Central memory CD4-positive, alpha-beta T cell (primary cell): ENCODE measurements around the gene RASL10A.

Experiments used
- DNase-seq: peaks from one replicate; pipeline ENCODE4 v3.0.0; 2022

The RASL10A gene

DNA sequence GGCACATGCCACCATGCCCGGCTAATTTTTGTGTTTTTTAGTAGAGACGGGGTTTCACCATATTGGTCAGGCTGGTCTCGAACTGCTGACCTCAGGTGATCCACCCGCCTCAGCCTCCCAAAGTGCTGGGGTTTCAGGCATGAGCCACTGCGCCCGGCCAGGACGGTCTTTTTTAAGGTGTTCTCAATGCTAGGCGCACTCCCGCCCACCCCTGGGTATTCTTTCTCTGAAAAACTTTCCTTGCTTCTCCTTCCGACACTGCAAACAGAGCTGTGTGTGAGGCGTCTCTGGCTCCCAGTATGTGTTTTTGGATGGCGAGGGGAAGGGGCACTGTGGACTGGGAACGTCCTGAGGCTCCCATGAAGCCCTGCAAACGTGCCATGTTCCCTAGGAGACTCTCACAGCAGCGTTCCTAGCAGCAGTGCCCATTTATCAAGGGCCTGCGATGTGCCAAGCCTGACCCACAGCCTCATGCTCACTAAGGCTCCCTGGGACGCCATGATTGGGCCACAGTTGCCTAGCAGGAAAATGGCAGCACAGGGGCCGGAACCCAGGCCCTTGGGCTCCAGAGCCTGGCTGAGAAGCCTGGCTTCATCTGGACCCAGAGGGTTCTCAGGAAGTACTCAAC lies 2.4 kb upstream of the RASL10A start:
- DNase-seq, result no peak

DNA sequence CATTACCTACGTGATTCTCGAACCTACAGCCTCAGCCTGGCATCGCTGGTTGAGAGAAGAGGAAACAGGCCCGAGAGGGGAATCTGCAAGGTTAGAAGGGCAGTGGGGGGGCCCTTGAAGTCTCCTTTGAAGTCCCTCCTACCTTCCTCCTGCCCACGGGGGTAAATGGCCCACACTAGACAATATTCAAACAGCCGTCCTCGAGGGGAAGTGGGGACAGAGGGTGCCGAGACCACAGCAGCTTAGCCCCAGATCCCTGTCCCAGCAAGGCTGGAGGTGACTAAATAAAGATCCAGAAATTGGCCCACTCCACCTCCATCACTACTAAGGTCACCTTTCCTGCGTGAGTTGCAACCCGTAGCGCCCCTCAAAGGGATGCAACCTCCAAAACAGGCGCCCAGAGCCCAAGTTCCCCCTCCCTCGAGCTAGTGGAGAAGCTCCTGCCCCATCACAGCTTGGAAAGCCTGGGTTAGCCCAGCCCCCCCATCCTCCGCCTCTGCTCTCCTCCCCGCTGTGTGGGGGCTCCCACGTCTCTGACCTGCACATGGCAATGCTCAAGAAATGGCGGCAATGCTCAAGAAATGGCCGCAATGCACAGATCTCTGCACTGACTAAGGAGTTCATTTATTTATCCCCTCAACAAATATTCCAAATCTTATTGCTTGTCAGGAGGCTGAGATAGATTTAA lies 788 bp upstream of the RASL10A start:
- no peak for DNase-seq

GRCh38 chr22:29314537-29315285 lies 786 bp downstream of the RASL10A start:
- no peak for DNase-seq

DNA sequence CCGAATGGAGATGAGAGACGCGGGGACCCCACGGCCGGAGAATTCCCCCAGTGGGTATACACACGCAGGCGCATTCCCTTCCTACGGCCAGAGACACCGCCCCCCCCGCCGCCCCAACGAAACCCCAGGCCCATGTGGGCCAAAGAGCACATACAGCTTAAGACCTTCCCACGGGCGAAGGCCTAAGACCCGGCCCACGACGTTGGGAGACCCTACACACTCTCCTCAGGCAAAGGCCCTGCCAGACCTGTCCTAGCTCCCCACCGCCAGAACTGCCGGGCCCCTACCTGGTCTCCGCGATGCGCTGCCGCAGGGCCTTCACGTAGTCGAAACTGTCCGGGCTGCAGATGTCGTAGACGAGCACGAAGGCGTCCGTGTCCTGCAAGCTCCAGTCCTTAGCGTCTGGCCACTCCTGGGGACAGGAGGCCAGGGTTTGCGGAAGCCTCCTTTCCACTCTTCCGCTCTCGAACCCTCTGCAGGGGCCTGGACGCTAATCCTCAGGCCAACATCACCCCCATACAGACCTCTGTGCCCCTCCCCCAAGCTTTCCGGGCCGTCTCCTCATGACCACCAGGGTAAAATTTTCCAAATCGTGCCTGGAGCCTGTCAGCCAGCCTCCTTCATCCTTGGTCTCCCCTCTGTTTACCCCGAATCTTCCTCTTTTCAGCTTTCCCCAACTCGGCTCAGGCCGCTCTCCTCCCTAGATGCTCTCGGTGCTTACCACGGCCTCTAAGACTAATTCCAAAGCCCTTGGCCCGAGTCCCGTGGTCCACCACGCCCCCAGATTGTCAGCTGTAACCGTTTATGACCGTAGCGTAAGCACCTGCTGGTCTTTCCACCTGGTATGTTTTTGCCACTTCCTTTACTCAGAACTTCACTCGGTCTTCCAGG lies 1.7 kb downstream of the RASL10A start:
- DNase-seq, result no peak

- no peak for DNase-seq
Measured at GRCh38 chr22:29313126-29313575, 2.3 kb downstream of the RASL10A start.

DNA sequence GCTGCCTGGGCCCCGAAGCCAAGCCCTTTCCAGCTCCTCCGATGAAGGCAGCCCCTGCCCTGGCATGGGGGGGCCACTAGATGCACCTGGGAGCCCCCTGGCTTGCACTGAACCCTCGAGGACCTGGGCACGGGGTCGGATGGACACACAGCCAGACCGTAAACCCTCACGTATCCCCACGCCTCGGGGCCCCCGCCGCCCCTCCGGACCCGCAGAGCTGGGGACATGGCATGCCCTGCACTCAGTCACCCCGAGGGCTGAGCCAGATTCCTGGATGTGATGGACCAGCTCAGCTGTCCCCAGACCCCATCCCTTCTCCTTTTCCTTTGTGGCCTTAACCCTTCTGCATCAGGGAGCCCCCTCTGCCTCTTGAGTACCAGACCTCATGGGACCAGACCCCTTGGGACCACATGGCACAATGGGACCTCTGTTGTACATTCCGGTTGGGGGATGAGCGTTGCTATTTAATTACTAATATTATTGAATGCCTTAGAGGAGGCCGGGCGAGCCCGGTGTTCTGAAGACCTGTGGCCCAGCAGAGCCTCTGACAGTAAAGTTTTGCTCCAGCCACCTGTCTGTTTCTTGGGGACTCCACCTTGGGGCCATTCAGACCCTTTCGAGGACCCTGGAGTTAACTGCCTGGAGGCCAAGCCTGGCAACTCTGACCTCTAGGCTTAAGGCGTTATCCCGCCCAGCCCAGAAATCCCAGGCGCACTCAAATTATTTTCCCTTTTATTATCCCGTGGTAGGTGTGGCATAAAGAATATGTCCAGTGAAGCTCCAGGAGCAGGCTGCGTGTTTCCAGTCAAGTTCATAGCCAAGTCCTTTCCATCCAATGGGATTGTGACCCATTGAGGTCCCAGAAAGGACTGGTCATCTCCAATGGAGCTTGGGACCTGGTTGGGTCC lies 3.0 kb downstream of the RASL10A start:
- DNase-seq, result no peak

- no peak for DNase-seq
Measured at GRCh38 chr22:29311464-29312217, 3.9 kb downstream of the RASL10A start.

DNA sequence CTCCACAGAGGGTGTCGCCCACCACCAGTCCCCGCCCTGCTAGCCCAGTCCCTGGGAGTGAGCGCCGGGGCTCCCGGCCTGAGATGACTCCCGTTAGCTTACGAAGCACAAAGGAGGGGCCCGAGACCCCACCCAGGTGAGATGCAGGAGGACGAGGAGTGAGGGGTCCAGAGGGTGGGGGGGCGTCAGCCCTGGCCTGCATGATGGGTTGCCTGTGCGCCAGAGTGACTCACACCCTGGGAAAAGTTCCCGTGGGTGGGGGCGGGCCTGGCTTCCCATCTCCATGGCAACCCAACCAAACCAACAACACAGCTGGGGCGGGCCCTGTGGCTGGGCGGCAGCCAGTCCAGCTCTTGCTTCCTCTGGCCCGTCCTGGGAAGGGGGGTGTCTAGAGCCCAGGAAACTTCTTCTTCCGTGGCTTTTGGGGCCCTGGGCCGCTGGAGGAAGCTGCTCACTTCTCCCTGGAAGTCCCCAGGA lies 4.6 kb downstream of the RASL10A start:
- DNase-seq, result peak; percentile 37

DNA sequence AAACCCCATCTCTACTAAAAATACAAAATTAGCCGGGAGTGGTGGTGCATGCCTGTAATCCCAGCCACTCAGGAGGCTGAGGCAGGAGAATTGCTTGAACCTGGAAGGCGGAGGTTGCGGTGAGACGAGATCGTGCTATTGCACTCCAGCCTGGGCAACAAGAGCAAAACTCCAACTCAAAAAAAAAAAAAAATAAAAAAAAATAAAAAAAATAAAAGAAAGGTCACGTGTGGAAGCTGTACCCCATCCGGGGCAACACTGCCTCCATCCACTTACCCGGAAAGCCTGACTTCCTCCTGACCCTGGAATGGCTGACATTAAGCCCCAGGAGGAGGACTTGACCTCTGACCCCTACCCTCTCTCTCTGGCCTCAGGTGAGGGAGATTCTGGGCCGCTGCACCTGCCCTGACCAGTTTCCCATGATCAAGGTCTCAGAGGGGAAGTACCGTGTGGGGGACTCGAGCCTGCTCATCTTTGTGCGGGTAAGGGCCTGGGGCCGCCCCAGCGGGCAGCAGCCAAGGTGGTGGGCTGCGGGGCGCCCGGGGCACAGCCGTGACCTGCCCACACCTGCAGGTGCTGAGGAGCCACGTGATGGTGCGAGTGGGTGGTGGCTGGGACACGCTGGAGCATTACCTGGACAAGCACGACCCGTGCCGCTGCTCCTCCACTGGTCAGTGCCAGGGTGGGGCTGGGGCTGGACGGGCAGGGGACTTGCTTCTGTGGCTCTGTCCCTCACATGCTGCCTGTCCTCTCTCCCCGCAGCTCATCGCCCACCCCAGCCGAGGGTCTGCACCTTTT lies 5.2 kb downstream of the RASL10A start:
- no peak for DNase-seq

DNA sequence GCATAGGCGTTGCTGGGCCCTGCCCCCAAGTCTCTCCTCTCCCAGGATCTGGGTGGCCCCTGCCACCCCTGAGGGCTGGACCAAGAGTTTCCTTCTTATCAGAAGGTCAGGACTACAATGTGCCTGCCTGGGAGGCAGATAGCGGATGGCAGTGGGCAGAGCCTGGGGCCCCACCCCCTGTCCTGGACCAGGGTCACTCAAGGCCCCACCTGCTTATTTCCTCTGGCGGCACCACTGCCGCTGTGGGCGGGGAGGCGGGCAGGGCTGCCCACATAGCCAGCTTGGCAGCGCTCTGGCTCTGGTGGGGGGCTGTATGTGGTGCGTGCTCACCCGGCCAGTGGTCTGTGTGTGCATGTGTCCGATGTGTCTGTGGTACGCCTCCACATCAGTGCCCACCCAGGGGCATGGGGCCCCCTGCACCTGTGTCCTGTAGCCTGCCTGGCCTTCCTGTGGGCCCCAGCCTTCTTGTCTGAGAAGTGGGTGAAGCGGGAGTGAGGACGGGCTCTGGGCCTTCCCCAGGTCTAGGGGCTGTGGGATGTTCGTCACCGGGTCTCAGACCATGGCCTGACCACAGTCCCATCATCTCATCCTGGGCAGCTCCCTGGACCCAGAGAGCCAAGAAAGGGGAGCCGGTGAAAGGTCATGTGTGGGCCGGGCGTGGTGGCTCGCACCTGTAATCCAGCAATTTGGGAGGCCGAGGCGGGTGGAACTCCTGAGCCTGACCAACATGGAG lies 6.0 kb downstream of the RASL10A start:
- no peak for DNase-seq

DNA sequence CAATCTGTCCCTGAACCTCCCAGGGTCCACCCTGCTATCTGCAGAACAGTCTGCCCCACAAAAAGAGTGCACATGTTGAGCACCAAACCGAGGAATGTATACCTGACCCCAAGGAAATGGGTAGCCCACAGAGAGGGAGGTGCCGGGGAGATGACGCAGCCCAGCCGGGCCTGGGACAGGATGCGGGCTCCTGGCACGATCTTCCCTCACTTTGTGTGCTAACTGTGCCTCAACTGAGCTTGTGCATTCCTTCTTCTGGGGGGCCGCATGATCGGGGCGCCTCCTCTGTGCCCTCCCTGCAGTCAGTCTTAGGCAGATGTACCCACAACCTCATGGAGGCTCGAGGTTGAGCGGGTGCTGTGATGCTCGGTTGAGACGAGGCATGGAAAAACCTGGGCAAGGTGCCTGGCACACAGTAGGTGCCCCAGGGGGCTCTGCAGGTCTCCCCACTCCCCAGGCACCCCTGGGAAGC lies 6.7 kb downstream of the RASL10A start:
- DNase-seq, result peak; percentile 55

GRCh38 chr22:29308148-29308790 lies 7.2 kb downstream of the RASL10A start:
- DNase-seq, result no peak

DNA sequence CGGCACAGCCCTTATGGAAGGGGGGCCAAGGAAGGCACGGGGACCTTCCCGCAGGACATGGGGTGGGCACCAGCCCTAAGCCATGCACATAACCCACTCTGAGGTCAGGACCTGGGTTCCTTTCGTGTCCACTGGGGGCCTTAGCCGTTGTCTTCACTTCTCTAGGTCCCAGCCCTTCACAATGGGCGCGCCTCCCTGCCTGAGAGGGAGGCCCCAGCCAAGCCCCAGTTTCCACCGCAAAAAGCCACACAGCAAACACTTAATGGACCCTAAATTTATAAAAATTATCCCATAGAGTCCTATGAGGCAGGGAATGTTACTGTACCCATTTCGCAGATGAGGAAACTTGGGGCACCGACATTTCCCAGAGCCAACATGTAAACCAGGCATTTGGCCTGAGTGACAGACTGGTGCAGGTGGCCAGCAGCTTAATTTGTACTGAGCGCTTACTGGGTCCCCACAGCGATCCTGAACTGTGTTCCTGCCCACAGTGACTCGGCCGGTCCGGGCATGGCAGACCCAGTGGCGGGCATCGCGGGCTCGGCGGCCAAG lies 7.8 kb downstream of the RASL10A start:
- DNase-seq, result no peak

- DNase-seq, result no peak
Measured at GRCh38 chr22:29306835-29307595, 8.5 kb downstream of the RASL10A start.

GRCh38 chr22:29306175-29306834 lies 9.2 kb downstream of the RASL10A start, which contains the start of gene GAS2L1:
TSS of gene GAS2L1 (plus strand) at chr22:29306650. CDS start at chr22:29308106, 1,456 bp downstream.
- DNase-seq, result peak; percentile 27

GRCh38 chr22:29305836-29306174 lies 9.7 kb downstream of the RASL10A start:
- no peak for DNase-seq
